Measurements from ENCODE around the gene PPP4R4.

DNA sequence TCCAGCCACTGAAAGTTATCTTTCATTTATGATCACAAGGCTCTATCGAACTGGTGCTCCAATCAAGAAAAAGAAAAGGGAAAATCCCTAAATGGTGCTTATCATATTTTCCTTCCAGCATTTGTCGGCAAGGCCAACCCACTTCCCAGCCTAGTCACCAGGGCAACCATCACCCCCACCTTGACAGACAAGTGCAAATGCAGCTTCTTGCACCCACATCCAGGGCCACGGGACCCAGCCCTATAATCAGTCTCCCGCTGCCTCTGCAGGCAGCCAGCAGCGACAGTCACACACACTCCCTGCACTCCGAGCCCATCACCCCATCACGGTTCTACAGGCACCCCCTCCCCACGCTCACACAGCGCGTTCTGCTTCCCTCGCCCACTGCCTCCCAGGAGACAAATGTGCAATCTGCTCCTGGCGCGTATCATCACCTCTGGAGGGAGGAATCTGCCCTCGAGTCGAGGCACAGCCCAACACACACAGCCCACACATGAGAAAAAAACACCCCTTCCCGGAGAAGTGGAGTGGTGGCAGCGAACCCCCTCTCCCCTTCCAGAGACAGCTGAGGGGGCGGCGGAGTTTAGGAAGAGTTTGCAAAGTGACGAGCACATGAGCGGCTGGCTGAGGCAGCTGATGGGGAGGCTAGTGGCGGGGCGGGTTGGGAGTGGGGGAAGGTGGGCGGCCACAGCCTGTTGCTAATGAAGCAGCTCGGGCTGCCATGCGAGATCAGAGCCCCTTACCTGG lies 9.3 kb upstream of the PPP4R4 start:
- TF ChIP-seq CTCF (IDR thresholded peaks at IDR 0.05 in 4 of 5, conservative IDR thresholded peaks at IDR 0.05 in 1 of 5) (no peak), POLR2A (IDR thresholded peaks at IDR 0.05) (no peak)
